Neuronal stem cell (in vitro differentiated cells): Measurements from ENCODE around the gene GRAP2.

Experiments used
- DNase-seq: peaks from one replicate; pipeline ENCODE4 v3.0.0-alpha.2; 2013; ENCODE audit warnings: low spot score
- H2AFZ ChIP-seq: one replicate; pipeline ENCODE4 v1.6.1; 2013; ENCODE audit warnings: mild to moderate bottlenecking, low read length, inconsistent platforms
- H2AK5ac ChIP-seq: 2 replicates; pipeline ENCODE4 v1.6.1; 2013; ENCODE audit warnings: low read depth, mild to moderate bottlenecking, inconsistent platforms, low read length, moderate library complexity, mixed read lengths
- H2BK120ac ChIP-seq: 2 replicates; pipeline ENCODE4 v1.6.1; 2013; ENCODE audit warnings: low read depth, mild to moderate bottlenecking, inconsistent platforms, low read length, moderate library complexity, mixed read lengths
- H2BK12ac ChIP-seq: one replicate; pipeline ENCODE4 v1.6.1; 2013; ENCODE audit warnings: low read length, inconsistent platforms
- H2BK15ac ChIP-seq: 2 replicates; pipeline ENCODE4 v1.6.1; 2013; ENCODE audit warnings: mild to moderate bottlenecking, low read length, inconsistent platforms, mixed read lengths
- H2BK5ac ChIP-seq: one replicate; pipeline ENCODE4 v1.6.1; 2013; ENCODE audit warnings: inconsistent platforms, mild to moderate bottlenecking, low read length, moderate library complexity
- H3K14ac ChIP-seq: one replicate; pipeline ENCODE4 v1.6.1; 2013; ENCODE audit warnings: low read length, inconsistent platforms
- H3K18ac ChIP-seq: 2 replicates; pipeline ENCODE4 v1.6.1; 2013; ENCODE audit warnings: low read length, inconsistent platforms
- H3K23ac ChIP-seq: 2 replicates; pipeline ENCODE4 v1.6.1; 2013; ENCODE audit warnings: low read depth, mild to moderate bottlenecking, mixed read lengths, low read length, inconsistent platforms; ENCODE audit not compliant: poor library complexity
- H3K27ac ChIP-seq: replicated peaks from 3 replicates; pipeline ENCODE4 v1.5.1; 2013; ENCODE audit warnings: low read length, inconsistent platforms
- H3K27me3 ChIP-seq, 3 experiments: 2 replicates each; pipeline ENCODE4 v1.6.1; 2013; ENCODE audit warnings: low read length in 3 of 3, mild to moderate bottlenecking in 2 of 3, inconsistent platforms in 1 of 3, low read depth in 1 of 3, mixed read lengths in 1 of 3, moderate library complexity in 1 of 3; ENCODE audit not compliant: control insufficient read depth in 3 of 3, insufficient read depth in 3 of 3
- H3K36me3 ChIP-seq, 2 donors: replicated peaks in 1 of 2; 2 replicates each; pipeline ENCODE4 v1.6.1; 2013; ENCODE audit warnings: low read length in 2 of 2; ENCODE audit not compliant: control insufficient read depth in 2 of 2, insufficient read depth in 2 of 2
- H3K4ac ChIP-seq: 2 replicates; pipeline ENCODE4 v1.6.1; 2013; ENCODE audit warnings: inconsistent platforms, mild to moderate bottlenecking, low read length, moderate library complexity
- H3K4me1 ChIP-seq, 2 donors: 1 replicate in 1 of 2; 2 replicates in 1 of 2; pipeline ENCODE4 v1.6.1; 2013; ENCODE audit warnings: low read length in 2 of 2, low read depth in 1 of 2; ENCODE audit not compliant: control insufficient read depth in 2 of 2, insufficient read depth in 1 of 2
- H3K4me2 ChIP-seq: one replicate; pipeline ENCODE4 v1.6.1; 2013; ENCODE audit warnings: mild to moderate bottlenecking, low read length, inconsistent platforms; ENCODE audit not compliant: insufficient read depth, poor library complexity, severe bottlenecking
- H3K4me3 ChIP-seq, 2 donors: 2 replicates each; pipeline ENCODE4 v1.5.1; 2013; ENCODE audit warnings: low read length in 2 of 2, mild to moderate bottlenecking in 2 of 2, inconsistent platforms in 1 of 2, moderate library complexity in 1 of 2
- H3K79me1 ChIP-seq: one replicate; pipeline ENCODE4 v1.6.1; 2013; ENCODE audit warnings: low read depth, mild to moderate bottlenecking, inconsistent platforms, low read length, moderate library complexity
- H3K9ac ChIP-seq: one replicate; pipeline ENCODE4 v1.6.1; 2013; ENCODE audit warnings: mild to moderate bottlenecking, low read depth, low read length, inconsistent platforms; ENCODE audit not compliant: poor library complexity
- H3K9me3 ChIP-seq, 2 donors: replicated peaks in 1 of 2; 2 replicates each; pipeline versions ENCODE3 to v1.6.1; 2013; ENCODE audit warnings: low read length in 2 of 2, mild to moderate bottlenecking in 2 of 2, inconsistent platforms in 1 of 2, low read depth in 1 of 2, mixed read lengths in 1 of 2, moderate library complexity in 1 of 2; ENCODE audit not compliant: control insufficient read depth in 2 of 2, insufficient read depth in 1 of 2
- H4K8ac ChIP-seq: one replicate; pipeline ENCODE4 v1.6.1; 2013; ENCODE audit warnings: low read depth, mild to moderate bottlenecking, inconsistent platforms, low read length, moderate library complexity
- H4K91ac ChIP-seq: one replicate; pipeline ENCODE4 v1.6.1; 2013; ENCODE audit warnings: low read length, low read depth, mild to moderate bottlenecking, inconsistent platforms; ENCODE audit not compliant: poor library complexity
- WGBS, 2 donors: extraction: QIAGEN DNeasy Blood & Tissue Kit; methylation state at CpG; one replicate each; pipeline ENCODE4 v1.1.7; 2013; ENCODE audit warnings: missing lambda C conversion rate in 2 of 2, mixed read lengths in 1 of 2; ENCODE audit not compliant: insufficient read length in 2 of 2, insufficient replicate concordance in 1 of 2; ENCODE audit errors: extremely low coverage in 2 of 2; 5-methylcytosine and 5-hydroxymethylcytosine counted together

The GRAP2 gene

DNA sequence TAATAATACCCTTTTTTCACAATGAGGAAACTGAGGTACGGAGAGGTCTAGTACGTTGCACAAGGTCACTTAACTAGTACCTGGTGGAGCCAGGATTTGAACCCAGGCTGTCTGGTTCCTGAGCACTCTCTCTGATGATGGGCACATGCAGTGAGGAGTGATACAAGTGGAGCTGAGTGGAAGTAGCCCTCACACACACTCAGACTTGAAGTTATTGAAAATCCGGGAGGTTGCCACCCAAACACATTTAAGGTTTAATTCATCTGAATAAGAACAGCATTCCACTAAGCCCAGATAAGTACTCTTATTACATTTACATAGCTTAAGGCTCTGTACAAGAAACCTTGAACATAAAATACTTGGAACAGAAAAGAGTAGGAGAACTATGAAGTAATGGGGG is 4.8 kb downstream of the GRAP2 start:
- Histone ChIP-seq H3K4me1 (no peaks in the 10 kb centered on the region), H2BK15ac (no peak overlapping the region), H3K9me3 (no peaks in the 10 kb centered on the region), H2AK5ac (no peak overlapping the region), H3K27me3 (no peaks in the 10 kb centered on the region), H3K4me3 (no peak overlapping the region), H3K4ac (no peak overlapping the region), H4K8ac (no peak overlapping the region), H3K79me1 (no peaks in the 10 kb centered on the region), H3K9ac (no peak overlapping the region), H3K27ac (no peak overlapping the region), H2AFZ (no peak overlapping the region), H3K18ac (no peak overlapping the region), H3K14ac (no peak overlapping the region), H2BK12ac (no peak overlapping the region), H3K4me2 (no peak overlapping the region), H3K23ac (no peak overlapping the region), H3K36me3 (no peaks in the 10 kb centered on the region), H2BK5ac (no peak overlapping the region), H4K91ac (no peak overlapping the region), H2BK120ac (no peak overlapping the region)
- no CpG with 5 or more reads among the region's 3 CpGs for WGBS, 2 donors
- no peak for DNase-seq

DNA sequence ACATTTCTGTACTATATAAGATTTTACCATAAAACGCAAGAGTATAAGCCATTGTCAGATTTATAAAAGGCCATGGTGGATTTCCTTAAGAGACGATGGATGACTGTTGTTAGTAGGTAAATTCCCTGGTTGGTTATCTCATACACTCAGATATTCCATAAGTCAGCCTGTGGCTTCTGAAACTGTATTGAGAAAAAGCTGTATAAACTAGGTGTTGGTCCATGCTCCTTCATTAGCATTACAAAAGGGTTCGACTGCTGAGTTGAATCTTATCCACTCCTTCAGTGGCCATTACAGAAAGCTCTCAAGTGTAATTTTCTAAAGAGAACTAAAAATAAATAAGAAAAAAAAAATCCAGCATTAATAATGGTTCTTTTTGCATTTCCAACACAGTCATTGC is 5.3 kb downstream of the GRAP2 start:
- H3K23ac ChIP-seq, result no peak overlapping the region
- no peak overlapping the region for H2AK5ac ChIP-seq
- H3K18ac ChIP-seq, result no peak overlapping the region
- no peak overlapping the region for H2BK120ac ChIP-seq
- no peak overlapping the region for H3K14ac ChIP-seq
- H3K27ac ChIP-seq, result no peak overlapping the region
- H3K27me3 ChIP-seq, result no peaks in the 10 kb centered on the region
- no peak overlapping the region for H3K4me2 ChIP-seq
- no peaks in the 10 kb centered on the region for H3K79me1 ChIP-seq
- no peak overlapping the region for H4K8ac ChIP-seq
- no peak overlapping the region for H4K91ac ChIP-seq
- no CpG with 5 or more reads among the region's 3 CpGs for WGBS, 2 donors
- no peak overlapping the region for H3K4me3 ChIP-seq
- H2AFZ ChIP-seq, result no peak overlapping the region
- no peak overlapping the region for H2BK15ac ChIP-seq
- no peak overlapping the region for H2BK12ac ChIP-seq
- no peaks in the 10 kb centered on the region for H3K9me3 ChIP-seq
- no peak overlapping the region for H3K4ac ChIP-seq
- DNase-seq, result no peak
- no peaks in the 10 kb centered on the region for H3K36me3 ChIP-seq
- no peaks in the 10 kb centered on the region for H3K4me1 ChIP-seq
- no peak overlapping the region for H2BK5ac ChIP-seq
- no peak overlapping the region for H3K9ac ChIP-seq

DNA sequence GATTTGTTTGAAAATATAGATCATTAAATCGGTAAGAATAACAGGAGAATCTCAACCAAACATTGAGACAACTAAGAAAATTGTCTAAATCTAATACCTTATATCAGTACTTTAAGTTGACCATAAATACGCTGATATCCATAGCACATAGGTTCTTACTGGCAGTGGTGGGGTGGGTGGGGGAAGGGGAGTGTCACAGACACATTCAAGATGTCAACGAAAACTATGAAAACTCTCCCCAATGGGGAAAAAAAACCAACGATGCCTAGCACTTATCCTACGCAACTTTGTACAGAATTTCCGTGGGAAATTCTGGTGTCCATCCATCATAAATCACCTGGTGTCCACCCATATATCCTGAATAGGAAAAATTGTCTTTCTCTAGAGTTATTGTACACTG is 6.2 kb downstream of the GRAP2 start:
- no peak overlapping the region for H4K8ac ChIP-seq
- no peak overlapping the region for H3K27ac ChIP-seq
- H2BK5ac ChIP-seq, result no peak overlapping the region
- H3K4me1 ChIP-seq, result no peaks in the 10 kb centered on the region
- no peak overlapping the region for H2BK120ac ChIP-seq
- no peak overlapping the region for H4K91ac ChIP-seq
- no peak overlapping the region for H3K23ac ChIP-seq
- no peak for DNase-seq
- H2AK5ac ChIP-seq, result no peak overlapping the region
- no peak overlapping the region for H2AFZ ChIP-seq
- no peaks in the 10 kb centered on the region for H3K9me3 ChIP-seq
- WGBS, 2 donors, result no CpG with 5 or more reads among the region's 6 CpGs
- no peak overlapping the region for H3K4me2 ChIP-seq
- no peak overlapping the region for H3K9ac ChIP-seq
- H3K27me3 ChIP-seq, result no peaks in the 10 kb centered on the region
- no peak overlapping the region for H3K4ac ChIP-seq
- H2BK12ac ChIP-seq, result no peak overlapping the region
- no peaks in the 10 kb centered on the region for H3K79me1 ChIP-seq
- H3K18ac ChIP-seq, result no peak overlapping the region
- H3K14ac ChIP-seq, result no peak overlapping the region
- no peak overlapping the region for H2BK15ac ChIP-seq
- no peak overlapping the region for H3K4me3 ChIP-seq
- H3K36me3 ChIP-seq, result no peaks in the 10 kb centered on the region

DNA sequence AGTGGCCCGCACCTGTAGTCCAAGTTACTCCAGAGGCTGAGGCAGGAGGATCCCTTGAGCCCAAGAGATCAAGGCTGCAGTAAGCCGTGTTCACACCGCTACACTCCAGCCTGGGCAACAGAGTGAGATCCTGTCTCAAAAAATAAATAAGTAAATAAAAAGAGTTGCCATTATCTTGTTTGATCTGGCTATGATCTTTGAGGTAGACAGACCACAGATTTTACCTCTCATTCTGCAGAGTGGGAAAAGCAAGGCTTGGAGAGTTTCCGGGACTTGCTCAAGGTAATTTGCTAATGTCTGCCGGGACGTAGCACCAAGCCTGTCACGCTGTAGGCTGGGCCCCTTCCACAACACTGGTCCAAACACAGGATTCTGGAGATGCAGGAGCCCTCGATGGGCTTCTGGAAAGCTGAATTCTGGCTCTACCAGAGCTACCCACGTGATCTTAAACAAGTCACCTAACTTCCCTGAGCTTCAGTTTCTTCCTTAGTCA is 6.8 kb downstream of the GRAP2 start:
- Histone ChIP-seq H3K4ac (no peak overlapping the region), H4K91ac (no peak overlapping the region), H4K8ac (no peak overlapping the region), H2BK12ac (no peak overlapping the region), H3K14ac (no peak overlapping the region), H2BK120ac (no peak overlapping the region), H3K4me2 (no peak overlapping the region), H3K4me1 (no peaks in the 10 kb centered on the region), H2AFZ (no peak overlapping the region), H3K79me1 (no peaks in the 10 kb centered on the region), H3K27me3 (no peaks in the 10 kb centered on the region), H3K23ac (no peak overlapping the region), H3K4me3 (no peak overlapping the region), H2BK15ac (no peak overlapping the region), H3K18ac (no peak overlapping the region), H3K36me3 (no peaks in the 10 kb centered on the region), H2AK5ac (no peak overlapping the region), H3K9me3 (no peaks in the 10 kb centered on the region), H3K9ac (no peak overlapping the region), H2BK5ac (no peak overlapping the region), H3K27ac (no peak overlapping the region)
- DNase-seq, result no peak
- WGBS, 2 donors, result no CpG with 5 or more reads among the region's 9 CpGs
